Heart left ventricle (tissue), 16 donors: ENCODE measurements around the gene TM9SF4. TPM values are rescaled to one million over a fixed set of nuclear protein-coding genes. Genes with fewer than 3 reads are reported as not detected.
A peak's percentile ranks its signal among the peaks of the same experiment; 100 is the strongest.

Experiments
- ATAC-seq, 4 donors: fragments of 200-7000 bp; cut with Tn5 transposase; one replicate each; pipeline ENCODE4 v1.9.1; 2020 to 2022; ENCODE audit warnings: moderate library complexity in 4 of 4, mild to moderate bottlenecking in 3 of 4, moderate number of reproducible peaks in 1 of 4
- DNase-seq, 5 donors: peaks; one replicate each; pipeline ENCODE4 v3.0.0-alpha.2; 2020
- H3K27ac ChIP-seq, 12 donors: fragments of 200-600 bp; sonication (generic) in 4 of 12; one replicate each; pipeline versions ENCODE4 v1.5.0 to v1.8.0; 2016 to 2022; ENCODE audit warnings: mild to moderate bottlenecking in 2 of 12
- H3K27me3 ChIP-seq, 9 donors: fragments of 200-600 bp; sonication (generic) in 2 of 9; one replicate each; pipeline versions ENCODE4 v1.5.1 to v1.8.0; 2016 to 2022; ENCODE audit warnings: mild to moderate bottlenecking in 3 of 9
- H3K36me3 ChIP-seq, 9 donors: fragments of 200-600 bp; sonication (generic) in 2 of 9; one replicate each; pipeline versions ENCODE4 v1.5.0 to v1.8.0; 2018 to 2022; ENCODE audit warnings: mild to moderate bottlenecking in 2 of 9
- H3K4me1 ChIP-seq, 12 donors: fragments of 200-600 bp; sonication (generic) in 4 of 12; one replicate each; pipeline versions ENCODE4 v1.5.0 to v1.8.0; 2016 to 2022; ENCODE audit warnings: mild to moderate bottlenecking in 3 of 12
- H3K4me3 ChIP-seq, 12 donors: fragments of 200-600 bp; sonication (generic) in 4 of 12; one replicate each; pipeline versions ENCODE4 v1.5.0 to v1.8.0; 2017 to 2022; ENCODE audit warnings: mild to moderate bottlenecking in 9 of 12, moderate library complexity in 4 of 12
- H3K9me3 ChIP-seq, 12 donors: fragments of 200-600 bp; sonication (generic) in 4 of 12; one replicate each; pipeline versions ENCODE4 v1.5.0 to v1.8.0; 2016 to 2022; ENCODE audit warnings: mild to moderate bottlenecking in 1 of 12
- CTCF ChIP-seq, 12 donors: fragments of 200-600 bp; sonication (generic) in 4 of 12; IDR thresholded peaks; one replicate each; pipeline versions ENCODE4 v1.5.0 to v1.8.0; 2018 to 2022; ENCODE audit warnings: antibody characterized with exemption in 12 of 12, mild to moderate bottlenecking in 5 of 12
- POLR2A ChIP-seq, 2 donors: fragments of 450-650 bp; IDR thresholded peaks; one replicate each; pipeline ENCODE4 v1.6.1; 2017; ENCODE audit warnings: antibody characterized with exemption in 2 of 2, mild to moderate bottlenecking in 2 of 2, moderate library complexity in 2 of 2
- WGBS, 4 donors: extraction: QIAGEN DNeasy Blood & Tissue Kit in 2 of 4; methylation state at CpG; one replicate each; pipeline versions ENCODE4 v1.1.5 to v1.1.7; 2013 to 2018; 5-methylcytosine and 5-hydroxymethylcytosine counted together
- intact Hi-C, 10 donors: fragments of 100-400 bp; cut with DNase I; formaldehyde crosslinking; loops; one replicate each; pipeline versions ENCODE4 v1.11.1 to v1.14.2; 2022
- polyA plus RNA-seq, 2 donors: library from polyadenylated mRNA; stranded (reverse); fragments of 200-250 nt; gene quantifications; one replicate each; pipeline ENCODE4 v1.2.3, GENCODE V29; 2013
- total RNA-seq, 9 donors: library from RNA; depleted of rRNA in 2 of 9; stranded (reverse); fragments of >200 nt in 2 of 9; fragmentation: NEBNext Ultra II Directional in 3 of 9; extraction: Animal tissue kit (Norgen Biotek cat#: 25700) in 3 of 9; gene quantifications; one replicate each; pipeline versions ENCODE4 v1.1.0 to v1.2.4, GENCODE V29; 2016 to 2023
- donor health status: ischemic (EF 13 %, LVEDD 7.1; RV severe dilation, severe dysfunction).
- donor health status: healthy with polysubstance abuse.
- donor health status: DM: no; HTN: yes; CAD: no.
- donor health status: DM: no; HTN: no; CAD: no.
- donor health status: ischemic (EF 25% LVEDD 6.9; RV normal size, moderate dysfunction).
- donor health status: ischemic (EF 25% LVEDD 5.7; RV mildly dilated, moderate dysfunction).
- donor health status: healthy.
- donor health status: DM: yes; HTN: yes; CAD: no.
- donor health status: ischemic (EF 35%, LVEDD 5.7; RV mildly dilated, moderate dysfunction).
- donor health status: nonischemic (EF 11% LVEDD 7.7; RV severe dilation, severe dysfunction).
- donor health status: DM: yes; HTN: yes; CAD: no.
- donor health status: PGD.
- donor health status: ischemic (EF 29% LVEDD 5.4; RV normal size, mild dysfunction).
- donor health status: nonischemic (EF 23%, LVEDD 6.1; RV moderate dilation, normal function).

TM9SF4 gene
- total and polyA plus RNA-seq, 11 donors, result 15.7 to 37.9 (median 28.8) TPM

GRCh38 chr20:32209850-32210605 lies 100.5 kb downstream of the TM9SF4 start:
- no peaks in the 10 kb centered on the region for H3K27me3 ChIP-seq
- no peak overlapping the region for H3K27ac ChIP-seq
- TF ChIP-seq CTCF (IDR thresholded peaks at IDR 0.05) (no peak), POLR2A (IDR thresholded peaks at IDR 0.05) (no peak)
- DNase-seq, result no peak
- 82 to 87% (median 83%) methylated on average over 9 of the region's 9 CpGs for WGBS, 4 donors
- no peaks in the 10 kb centered on the region for H3K9me3 ChIP-seq
- H3K36me3 ChIP-seq, result peaks cover 0 to 49% (median 27%) of the 10 kb centered on the region in 9 donors
- peaks cover 3 to 35% (median 28%) of the 10 kb centered on the region in 12 donors for H3K4me1 ChIP-seq
- intact Hi-C loops, result loop anchor here in 5 of 10 donors (5.0 to 10.0 kb wide), 3 partner anchors 103 to 272 kb away; partner anchors contain the start of genes TM9SF4 (in 3 of the 5) and ASXL1 (in 1 of the 5)
- H3K4me3 ChIP-seq, result no peak overlapping the region
- ATAC-seq, result no peak

- WGBS, 4 donors, result 96 to 100% (median 100%) methylated on average over 1 of the region's 1 CpG
- ATAC-seq (no peak), DNase-seq (no peak)
- no peaks in the 10 kb centered on the region for H3K27me3 ChIP-seq
- TF ChIP-seq CTCF (IDR thresholded peaks at IDR 0.05) (no peak), POLR2A (IDR thresholded peaks at IDR 0.05) (no peak)
- no peak overlapping the region for H3K27ac ChIP-seq
- peaks cover 0 to 87% (median 61%) of the 10 kb centered on the region in 9 donors for H3K36me3 ChIP-seq
- intact Hi-C loops, result no loop called here
- H3K9me3 ChIP-seq, result no peaks in the 10 kb centered on the region
- H3K4me1 ChIP-seq, result peaks cover 0 to 10% (median 4%) of the 10 kb centered on the region in 12 donors
- no peak overlapping the region for H3K4me3 ChIP-seq
Observed at GRCh38 chr20:32213870-32214269, 104.4 kb downstream of the TM9SF4 start.

GRCh38 chr20:32215147-32215546 lies 105.6 kb downstream of the TM9SF4 start:
- TF ChIP-seq CTCF (IDR thresholded peaks at IDR 0.05), result no peak
- no peak for TF ChIP-seq POLR2A (IDR thresholded peaks at IDR 0.05)
- DNase-seq (no peak), ATAC-seq (no peak)
- Histone ChIP-seq H3K27me3 (no peaks in the 10 kb centered on the region), H3K9me3 (no peaks in the 10 kb centered on the region), H3K4me3 (no peak overlapping the region), H3K4me1 (peaks cover 0 to 4% (median 0%) of the 10 kb centered on the region in 12 donors), H3K27ac (no peak overlapping the region), H3K36me3 (peaks cover 0 to 96% (median 71%) of the 10 kb centered on the region in 9 donors)
- 84 to 88% (median 85%) methylated on average over 8 of the region's 8 CpGs for WGBS, 4 donors
- intact Hi-C loops, result no loop called here

- Histone ChIP-seq H3K9me3 (no peaks in the 10 kb centered on the region), H3K4me3 (no peak overlapping the region), H3K4me1 (peaks cover 0 to 4% (median 0%) of the 10 kb centered on the region in 12 donors), H3K36me3 (peaks cover 0 to 96% (median 77%) of the 10 kb centered on the region in 9 donors), H3K27me3 (no peaks in the 10 kb centered on the region), H3K27ac (peak overlapping the region in 1 of 12 donors; percentile 51)
- TF ChIP-seq POLR2A (IDR thresholded peaks at IDR 0.05) (no peak), CTCF (IDR thresholded peaks at IDR 0.05) (no peak)
- intact Hi-C loops, result no loop called here
- DNase-seq, result no peak
- 90 to 98% (median 97%) methylated on average over 3 of the region's 3 CpGs for WGBS, 4 donors
- no peak for ATAC-seq
Observed at GRCh38 chr20:32215729-32216128, 106.2 kb downstream of the TM9SF4 start.
